Germinal center (tissue), 1 donor: ENCODE results near the gene PDXK.
A peak's percentile ranks its signal among the peaks of the same experiment; 100 is the strongest.

ENCODE experiments used
- DNase-seq: peaks from one replicate; pipeline ENCODE4 v3.0.0; 2012; ENCODE audit warnings: mixed read lengths, low spot score

Gene PDXK

DNA sequence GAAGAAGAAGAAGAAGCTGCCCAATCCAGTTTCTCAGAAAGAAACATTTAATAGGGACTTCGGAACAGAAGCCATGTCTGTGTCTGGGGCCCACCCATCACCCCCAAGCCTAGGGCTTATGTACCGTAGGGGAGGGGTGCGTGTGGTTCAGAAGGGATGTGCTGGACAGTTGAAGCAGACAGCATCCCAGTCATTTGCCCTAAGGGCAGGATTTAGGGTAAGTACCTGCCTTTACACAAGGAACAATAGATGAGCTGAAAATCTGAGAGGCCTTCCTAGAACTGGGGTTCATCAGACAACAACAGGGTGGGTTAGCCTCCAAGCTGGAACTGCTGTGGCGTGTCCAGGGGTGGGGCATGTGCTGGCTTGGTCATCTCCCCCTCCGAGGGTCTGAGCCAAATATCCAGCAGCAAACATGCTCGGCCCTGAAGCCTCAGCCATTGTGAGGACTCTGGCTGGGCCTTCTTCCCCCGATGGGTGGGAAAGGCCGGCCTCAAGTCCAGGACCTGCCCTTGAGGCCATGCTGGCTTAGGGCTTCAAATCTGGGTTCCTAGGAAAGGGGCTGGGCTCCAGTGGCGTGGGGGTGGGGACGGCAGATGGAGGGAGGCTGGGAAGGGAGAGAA lies 45.1 kb downstream of the PDXK start:
- DNase-seq, result no peak

DNA sequence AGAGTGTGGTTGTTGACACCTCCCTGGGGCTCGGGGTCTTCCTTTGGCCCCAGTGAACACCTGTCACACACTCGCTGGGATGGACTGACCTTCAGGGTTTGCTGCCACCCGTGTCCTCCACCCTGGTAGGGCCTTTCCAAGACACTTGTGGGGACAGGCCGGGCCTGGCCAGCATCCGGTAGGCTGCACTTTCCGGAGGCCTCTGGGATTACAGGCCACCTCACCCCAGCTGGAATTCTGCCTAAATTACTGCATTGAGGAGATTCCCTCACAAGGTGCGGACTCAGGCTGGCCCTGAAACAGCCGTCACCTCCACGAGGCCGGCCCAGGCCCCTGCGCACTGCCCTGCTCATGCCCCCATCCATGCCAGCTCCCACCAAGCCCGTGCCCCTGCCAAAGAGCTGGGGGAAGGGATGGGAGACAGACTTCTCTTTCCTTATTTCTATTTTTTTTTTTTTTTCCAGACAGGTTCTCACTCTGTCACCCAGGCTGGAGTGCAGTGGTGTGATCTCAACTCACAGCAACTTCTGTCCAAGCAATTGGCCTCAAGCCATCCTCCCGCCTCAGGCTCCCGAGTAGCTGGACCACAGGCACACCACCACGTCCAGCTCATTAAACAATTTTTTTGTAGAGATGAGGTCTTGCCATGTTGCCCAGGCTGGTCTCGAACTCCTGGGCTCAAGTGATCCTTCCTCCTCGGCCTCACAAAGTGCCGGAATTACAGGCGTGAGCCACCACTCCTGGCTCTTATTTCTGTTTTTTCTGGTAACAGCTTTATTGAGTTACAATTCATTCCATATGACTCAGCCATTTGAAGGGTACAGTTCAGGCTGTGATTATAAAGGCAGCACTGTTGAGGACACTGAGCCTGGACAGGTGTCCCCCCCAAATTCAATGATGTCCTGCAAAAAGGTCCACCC lies 45.9 kb downstream of the PDXK start:
- no peak for DNase-seq

DNA sequence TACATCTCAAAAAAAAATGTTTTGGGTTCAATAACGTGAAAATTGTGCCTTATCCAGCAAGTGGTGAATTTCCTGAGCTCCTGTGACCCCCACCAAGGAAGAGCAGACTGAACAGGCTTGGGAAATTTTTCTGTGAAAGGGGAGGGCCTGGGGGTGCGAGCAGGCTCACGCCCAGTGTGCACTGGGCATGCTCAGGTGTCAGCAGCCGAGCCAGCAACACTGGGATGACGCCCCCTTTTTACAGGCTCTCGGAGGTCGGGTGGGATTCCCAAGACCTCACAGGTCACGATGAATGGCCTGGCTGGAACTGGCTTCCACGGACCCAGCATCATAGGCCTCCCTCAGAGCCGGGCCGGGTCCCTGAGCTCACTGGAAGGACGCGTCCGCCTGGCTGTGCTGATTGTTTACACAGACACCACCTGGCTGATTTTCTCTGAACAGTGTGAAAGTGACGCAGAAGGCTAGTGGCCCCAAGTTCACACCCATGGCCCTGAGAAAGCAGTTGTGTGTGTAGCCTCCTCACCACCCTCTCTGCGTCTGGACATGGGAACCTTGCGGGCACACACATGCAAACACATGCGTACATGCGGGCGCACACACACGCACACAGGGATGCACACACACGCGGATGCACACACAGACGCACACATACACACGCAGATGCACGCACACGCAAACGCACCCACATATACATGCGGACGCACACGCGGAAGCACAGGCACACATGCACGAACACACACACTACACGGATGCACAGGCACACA lies 48.0 kb downstream of the PDXK start:
- DNase-seq, result no peak

DNA sequence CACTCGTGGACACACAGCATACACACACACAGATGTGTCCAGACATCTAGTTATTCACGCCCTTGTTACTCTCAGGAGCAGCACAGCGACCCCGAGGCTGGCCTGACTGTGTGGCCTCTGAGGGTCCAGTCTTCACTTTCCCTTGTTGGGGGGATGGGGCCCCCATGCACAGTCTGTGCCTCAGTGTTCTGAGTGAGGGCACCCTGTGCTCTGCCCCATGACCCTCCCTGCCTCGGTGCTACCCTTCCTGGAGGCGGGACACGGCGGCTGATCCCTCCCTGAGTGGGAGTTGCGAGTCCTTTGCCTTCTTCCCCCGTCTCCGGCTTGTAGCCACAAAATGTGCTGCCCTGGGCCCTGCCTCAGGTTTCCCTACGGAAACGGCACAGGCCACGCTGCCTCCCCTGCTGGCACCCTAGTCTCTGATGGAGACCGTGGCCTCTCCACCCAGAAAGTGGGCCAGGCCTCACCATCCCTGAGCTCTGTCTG lies 48.6 kb downstream of the PDXK start:
- DNase-seq, result no peak

DNA sequence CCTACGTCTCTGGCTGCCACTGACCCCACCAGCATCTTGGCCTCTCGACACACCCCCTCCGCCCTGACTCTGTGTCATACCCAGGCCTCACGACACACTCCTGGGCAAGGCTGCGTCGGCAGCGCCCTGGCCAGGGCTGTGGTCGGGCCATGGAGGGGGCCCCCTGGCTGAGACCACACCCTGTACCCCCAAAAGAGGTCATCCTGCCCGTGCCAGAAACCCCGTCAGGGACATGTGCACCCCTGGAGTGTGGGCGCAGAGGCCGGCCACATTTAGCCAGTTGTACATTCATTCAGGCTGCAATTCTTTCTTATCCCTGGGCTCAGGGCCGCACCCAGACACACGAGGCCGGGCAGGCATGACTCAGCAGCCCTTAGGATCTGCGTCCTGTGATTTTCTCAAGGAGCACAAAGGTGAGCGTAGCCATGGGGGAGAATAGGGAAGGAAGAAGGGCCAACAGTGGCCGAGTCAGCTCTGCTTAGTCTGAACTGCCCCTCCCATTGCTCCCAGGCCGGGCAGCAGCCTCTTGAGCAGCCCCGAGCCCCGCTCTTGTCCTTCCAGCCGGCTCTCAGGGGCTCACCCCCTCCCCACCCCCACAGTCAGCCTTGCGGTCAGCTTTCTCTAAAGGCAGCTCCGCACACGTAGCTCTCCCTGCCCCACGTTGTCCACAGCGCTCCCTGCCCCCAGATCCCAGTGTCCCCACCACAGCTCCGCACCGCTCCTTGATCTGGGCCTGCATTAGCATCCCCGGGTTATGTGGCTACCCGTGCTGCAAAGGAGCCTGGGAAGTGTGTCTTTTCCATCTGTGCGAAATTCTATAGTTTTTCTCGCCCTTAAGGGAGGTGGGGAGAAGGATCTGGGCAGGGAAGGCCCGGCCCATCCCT lies 49.3 kb downstream of the PDXK start:
- no peak for DNase-seq

DNA sequence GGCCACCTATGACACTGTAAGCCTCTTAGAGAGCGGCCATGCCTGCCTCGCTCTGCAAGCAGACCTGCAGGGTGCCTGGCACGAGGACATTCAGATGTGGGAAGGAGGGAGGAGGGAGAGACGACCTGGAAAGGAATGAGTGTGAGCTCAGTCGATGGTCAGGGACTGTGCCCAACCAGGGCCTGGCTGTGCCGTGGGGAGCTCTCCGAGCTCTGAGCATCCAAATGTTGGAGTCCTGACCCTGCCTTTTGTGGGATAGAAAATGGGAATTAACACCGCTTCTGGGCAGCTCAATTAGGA lies 49.9 kb downstream of the PDXK start:
- no peak for DNase-seq

DNA sequence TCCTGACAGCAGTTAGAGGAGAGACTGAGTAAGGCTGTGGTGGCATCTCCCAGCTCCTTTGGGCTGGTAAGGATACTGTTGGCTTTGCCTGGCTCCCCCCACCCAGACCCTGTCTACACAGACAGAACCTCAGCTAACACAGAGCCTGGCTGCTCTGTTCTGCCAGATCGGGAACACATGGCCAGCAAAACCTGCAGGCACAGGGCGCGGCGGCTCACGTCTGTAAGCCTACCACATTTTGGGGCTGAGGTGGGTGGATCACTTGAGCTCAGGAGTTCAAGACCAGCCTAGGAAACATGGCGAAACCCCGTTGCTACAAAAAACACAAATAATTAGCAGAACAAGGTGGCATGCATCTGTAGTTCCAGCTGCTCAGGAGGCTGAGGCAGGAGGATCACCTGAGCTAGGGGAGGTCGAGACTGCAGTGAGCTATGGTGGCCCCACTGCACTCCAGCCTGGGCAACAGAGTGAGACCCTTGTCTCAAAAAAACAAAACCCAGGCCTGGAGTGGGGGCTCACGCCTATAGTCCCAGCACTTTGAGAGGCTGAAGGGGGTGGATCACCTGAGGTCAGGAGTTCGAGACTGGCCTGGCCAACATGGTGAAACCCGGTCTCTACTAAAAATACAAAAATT lies 50.5 kb downstream of the PDXK start:
- DNase-seq, result no peak

DNA sequence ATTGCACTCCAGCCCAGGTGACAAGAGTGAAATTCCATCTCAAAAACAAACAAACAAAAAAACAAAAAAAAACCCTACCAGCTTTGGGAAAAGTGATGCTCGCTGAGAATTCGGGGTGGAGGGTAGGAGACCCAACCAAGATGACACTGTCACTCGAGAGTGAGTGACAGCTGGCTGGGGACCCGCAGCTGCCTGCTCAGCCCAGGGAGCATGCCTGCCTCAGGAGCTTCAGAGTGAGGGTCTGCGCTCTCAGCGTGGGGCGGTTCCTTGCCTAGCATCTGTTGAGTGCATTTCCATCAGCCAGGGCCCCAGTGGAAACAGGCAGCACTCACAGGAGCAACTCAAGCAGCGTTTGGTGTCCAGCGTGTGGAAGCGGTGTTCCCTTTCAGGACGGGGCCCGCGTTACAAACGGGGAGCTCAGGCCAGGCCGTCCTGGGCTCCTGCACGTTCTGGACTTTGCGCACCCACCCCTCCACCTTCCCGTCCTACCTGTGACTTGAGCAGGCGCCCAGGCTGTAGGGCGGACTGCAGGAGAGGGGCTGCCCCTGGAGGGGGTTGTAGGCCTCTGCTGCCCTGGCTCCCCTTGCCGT lies 51.2 kb downstream of the PDXK start:
- DNase-seq, result no peak

DNA sequence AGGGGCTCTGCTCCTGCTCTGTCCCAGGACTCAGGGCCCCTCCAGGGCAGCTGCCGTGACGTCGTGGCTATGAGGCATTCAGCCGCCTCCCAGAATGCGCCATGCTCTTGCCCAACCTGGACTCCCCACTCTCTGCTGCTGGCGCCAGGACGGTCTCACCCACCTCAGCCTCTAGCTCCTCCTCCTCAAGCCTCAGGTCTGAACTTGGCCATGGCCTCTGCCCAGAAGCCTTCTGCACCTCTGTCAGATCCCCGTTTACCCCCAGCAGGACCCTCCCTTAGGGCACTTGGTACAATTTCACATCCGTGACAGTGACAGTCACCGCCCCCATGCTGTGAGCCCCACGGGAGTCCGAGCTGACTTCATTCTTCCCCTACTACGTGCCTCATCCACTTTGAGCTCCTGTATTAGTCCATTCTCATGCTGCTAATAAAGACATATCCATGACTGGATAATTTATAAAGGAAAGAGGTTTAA lies 52.3 kb downstream of the PDXK start:
- DNase-seq, result no peak

DNA sequence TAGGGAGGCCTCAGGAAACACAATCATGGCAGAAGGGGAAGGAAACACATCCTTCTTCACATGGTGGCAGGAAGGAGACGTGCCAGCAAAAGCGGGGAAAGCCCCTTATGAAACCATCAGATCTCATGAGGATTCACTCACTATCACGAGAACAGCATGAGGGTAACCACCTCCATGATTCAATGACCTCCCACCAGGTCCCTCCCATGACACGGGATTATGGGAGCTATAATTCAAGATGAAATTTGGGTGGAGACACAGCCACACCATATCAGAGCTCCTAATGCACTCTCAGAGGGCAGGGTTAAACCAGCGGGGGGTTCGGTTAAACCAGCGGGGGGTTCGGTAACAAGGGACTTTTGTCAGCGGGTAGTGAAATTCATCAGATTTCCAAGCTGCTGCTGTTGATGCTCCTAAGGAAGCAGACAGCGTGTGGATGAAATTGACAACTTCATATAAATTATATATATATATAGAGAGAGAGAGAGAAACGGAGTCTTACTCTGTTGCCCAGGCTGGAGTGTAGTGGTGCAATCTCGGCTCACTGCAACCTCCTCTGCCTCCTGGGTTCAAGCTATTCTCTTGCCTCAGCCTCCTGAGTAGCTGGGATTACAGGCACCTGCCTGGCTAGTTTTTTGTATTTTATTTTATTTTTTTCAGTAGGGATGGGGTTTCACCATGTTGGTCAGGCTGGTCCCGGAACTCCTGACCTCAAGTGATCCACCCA lies 52.9 kb downstream of the PDXK start:
- no peak for DNase-seq

DNA sequence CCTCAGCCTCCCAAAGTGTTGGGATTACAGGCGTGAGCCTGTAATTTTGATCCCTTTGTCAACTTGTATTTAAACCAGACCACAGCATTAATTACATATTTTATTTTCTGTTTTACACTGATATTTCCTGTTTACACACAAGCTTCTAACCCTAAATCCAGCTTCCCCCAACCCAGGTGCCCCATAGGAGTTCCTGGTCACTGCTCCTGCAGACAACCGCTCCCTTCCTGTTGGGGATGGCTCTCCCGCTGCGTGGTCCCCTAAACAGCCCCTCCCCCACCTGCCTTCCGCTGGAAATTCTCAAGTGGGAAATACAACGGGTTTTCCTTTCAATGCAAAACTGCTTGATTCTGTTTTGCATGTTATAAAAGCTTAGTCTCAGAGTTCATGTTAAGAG lies 53.5 kb downstream of the PDXK start:
- DNase-seq, result no peak

DNA sequence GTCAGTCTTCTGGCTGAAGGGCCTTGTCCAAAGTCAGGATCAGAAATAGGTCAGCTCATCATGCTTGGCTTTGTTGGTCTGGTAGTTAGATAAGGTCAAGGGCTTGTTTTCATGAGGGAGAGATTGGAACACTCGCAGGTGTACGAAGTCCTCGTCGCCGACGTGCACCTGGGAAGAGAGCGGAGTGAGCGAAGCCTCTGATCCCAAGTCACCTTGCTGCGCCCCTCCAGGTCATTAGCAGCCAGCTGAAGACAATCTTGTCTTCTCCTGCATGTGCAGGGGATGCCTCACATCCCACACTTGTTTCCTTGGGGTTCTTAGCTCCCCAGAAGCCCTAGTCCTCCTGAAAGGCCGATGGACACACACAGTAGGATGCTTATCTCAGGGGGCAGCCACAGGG lies 55.2 kb downstream of the PDXK start:
- DNase-seq, result no peak

DNA sequence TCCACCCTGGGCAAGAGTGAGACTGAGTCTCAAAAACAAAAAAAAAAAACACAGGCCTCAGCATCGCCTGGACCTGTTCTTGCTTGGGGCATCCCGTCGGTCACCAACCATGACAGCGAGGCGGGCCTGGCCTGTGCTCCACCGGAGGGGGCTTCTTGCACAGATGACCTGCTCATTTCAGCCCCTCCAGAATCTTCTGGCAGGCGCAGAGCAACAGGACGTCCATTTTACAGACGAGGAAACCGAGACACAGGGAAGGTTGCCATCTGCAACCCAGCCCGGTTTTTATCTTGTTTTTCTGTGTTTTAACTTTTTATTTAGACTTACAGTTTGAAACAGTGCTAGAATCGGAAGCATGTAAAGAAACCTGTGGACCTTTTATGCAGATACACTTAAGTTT lies 56.3 kb downstream of the PDXK start:
- DNase-seq, result no peak

DNA sequence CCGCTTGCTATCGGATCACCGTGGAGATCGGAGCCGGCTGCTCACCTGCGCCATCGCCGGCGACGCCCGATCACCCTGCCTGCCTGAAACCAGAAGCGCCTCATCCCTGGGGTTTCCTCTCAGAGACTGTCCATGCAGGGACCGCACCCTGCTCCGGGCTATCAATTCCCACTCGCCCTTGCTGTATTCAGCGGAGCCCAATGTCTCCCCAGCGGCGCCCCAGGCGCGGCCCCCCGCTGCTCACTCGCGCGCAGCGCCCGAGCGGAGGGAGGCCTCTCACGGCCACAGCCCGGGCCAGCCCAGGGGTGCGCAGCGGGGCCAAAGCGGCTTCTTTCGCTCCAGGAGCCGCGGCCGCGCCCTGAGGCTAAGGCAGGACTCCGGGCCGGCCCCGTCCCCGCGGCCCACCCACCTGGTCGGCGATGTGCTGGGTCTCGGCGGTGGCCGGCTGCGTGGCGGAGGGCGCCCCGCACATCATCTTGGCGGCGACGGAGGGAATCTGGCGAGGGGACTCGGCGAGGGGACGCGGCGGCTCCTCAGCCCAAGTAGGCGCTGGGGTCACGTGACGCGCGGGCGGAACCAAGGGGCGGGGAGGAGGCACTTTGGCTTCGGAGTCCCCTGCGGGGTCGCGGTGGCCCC lies 57.0 kb downstream of the PDXK start, which contains the start of gene CSTB:
Gene CSTB, minus strand, starts transcription at position 514 of the 636 bp plus-strand sequence. Its CDS starts 39 bp downstream, at position 475.
- DNase-seq, result peak; percentile 80

DNA sequence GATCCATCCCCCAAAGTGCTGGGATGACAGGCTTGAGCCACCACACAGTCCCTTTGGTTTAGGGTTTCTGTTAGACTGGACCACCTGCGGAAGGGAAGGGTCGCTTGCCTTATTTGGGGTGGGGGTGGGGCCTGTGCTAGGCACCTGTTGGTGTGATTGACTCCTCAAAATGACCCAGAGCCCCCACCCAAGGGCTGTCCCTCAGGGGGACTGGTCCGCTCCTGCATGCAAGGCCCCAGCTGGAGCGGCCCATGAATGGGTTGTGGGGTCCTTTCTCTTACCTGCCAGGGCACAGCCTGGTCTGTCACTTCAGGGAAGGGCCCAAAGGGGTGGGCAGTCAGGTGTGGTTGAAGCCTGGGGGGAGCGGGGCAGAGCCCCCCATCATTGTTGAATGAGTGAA lies 59.0 kb downstream of the PDXK start:
- DNase-seq, result no peak

DNA sequence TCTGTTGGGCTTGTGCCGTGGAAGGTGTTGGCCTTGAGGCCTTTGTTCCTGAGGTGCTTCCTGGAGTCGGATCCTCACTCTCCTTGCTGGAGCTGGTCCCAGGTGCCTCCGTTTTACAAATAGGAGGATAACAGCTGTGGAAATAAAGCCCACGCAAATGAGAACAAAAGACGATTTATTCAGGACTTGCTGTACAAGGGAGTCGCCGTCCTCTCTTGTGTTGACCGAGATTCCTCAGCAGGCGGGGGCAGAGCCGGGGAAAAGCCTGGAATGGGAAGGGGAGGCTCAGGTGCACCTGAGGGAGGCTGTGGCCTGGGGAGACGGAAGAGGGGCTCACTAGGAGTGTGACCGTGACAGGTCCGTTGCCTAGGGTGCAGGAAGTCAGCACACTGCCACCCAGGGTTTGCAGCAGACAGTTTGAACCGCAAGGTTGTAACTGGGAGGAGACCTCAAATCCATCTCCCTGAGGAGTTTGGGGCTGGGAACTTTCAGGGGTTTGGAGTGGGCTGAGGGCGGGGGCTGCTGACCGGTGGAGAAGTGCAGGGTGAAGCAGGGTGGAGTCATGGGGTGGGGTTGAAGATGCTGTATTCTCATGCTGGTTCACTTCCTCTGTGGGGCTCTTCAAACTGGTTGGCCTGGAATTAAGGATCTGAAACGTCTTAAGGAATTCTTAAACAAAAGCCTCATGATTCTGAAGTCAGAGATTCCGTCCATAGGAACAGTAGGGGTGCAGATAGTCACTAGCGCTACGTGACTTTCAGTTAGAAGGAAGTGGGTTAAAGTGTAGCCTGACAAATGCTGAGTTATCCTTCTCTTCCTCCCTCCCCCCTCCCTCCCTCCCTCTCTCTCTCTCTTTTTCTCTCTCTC lies 59.8 kb downstream of the PDXK start:
- no peak for DNase-seq

DNA sequence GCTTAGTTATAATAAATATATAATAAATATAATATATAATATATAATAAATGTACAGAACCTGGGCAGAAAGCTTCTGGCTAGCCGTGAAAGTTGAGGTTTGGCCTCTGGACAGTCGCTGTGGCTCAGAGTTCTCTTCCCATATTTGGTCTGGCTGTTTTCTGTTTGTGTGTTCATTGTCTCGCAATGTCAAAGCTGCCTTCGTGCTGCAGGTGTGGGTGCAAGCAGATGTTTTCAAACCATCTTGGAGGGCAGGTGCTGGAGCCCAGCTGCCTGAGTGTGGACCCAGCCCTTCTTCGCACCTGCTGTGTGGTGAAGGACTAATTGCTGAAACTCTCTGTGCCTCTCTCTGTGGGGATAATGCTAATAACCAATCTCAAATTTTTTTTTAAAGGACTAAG lies 60.7 kb downstream of the PDXK start:
- no peak for DNase-seq

DNA sequence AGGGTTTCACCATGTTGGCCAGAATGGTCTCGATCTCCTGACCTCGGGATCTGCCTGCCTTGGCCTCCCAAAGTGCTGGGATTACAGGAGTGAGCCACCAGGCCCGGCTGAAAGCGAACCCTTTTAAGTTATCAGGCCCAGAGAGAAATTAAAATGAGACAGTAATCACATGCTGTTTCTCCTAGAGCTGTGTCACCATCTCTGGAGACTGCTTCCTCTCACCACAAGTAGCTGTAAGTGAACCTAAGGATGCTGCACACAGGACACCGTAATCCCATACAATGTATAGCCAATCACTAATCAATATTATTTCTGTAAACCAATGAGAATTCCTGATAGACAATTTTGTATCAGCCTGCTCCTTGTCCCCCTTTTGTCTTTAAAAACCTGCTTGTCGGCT lies 62.9 kb downstream of the PDXK start:
- no peak for DNase-seq
